Small intestine (tissue), 7 donors: Measurements from ENCODE around the gene IGIP. TPM values are rescaled to one million over a fixed set of nuclear protein-coding genes. Genes with fewer than 3 reads are reported as not detected.
A peak's percentile ranks its signal among the peaks of the same experiment; 100 is the strongest.

Source experiments
- DNase-seq, 2 donors: peaks; one replicate each; pipeline versions ENCODE4 v3.0.0 to v3.0.0-alpha.2; 2013
- FAIRE-seq: peaks from 2 replicates; lab custom pipeline; 2012; peaks lifted over from hg19 to GRCh38; lab: Jason Lieb, UNC
- H3K27ac ChIP-seq, 3 donors: one replicate each; pipeline ENCODE4 v1.5.1; 2013; ENCODE audit warnings: low read length in 2 of 3, mild to moderate bottlenecking in 2 of 3, control low read depth in 1 of 3, inconsistent platforms in 1 of 3, low read depth in 1 of 3, moderate library complexity in 1 of 3
- H3K27me3 ChIP-seq, 3 donors: one replicate each; pipeline ENCODE4 v1.6.1; 2013; ENCODE audit warnings: low read length in 3 of 3, inconsistent platforms in 1 of 3; ENCODE audit not compliant: control insufficient read depth in 3 of 3, insufficient read depth in 3 of 3
- H3K36me3 ChIP-seq, 3 donors: one replicate each; pipeline ENCODE4 v1.6.1; 2013; ENCODE audit warnings: low read length in 3 of 3, inconsistent platforms in 1 of 3, low read depth in 1 of 3, mild to moderate bottlenecking in 1 of 3, moderate library complexity in 1 of 3; ENCODE audit not compliant: control insufficient read depth in 3 of 3, insufficient read depth in 2 of 3
- H3K4me1 ChIP-seq, 3 donors: one replicate each; pipeline ENCODE4 v1.6.1; 2013; ENCODE audit warnings: low read length in 2 of 3, inconsistent platforms in 1 of 3, low read depth in 1 of 3, mild to moderate bottlenecking in 1 of 3, moderate library complexity in 1 of 3; ENCODE audit not compliant: control insufficient read depth in 3 of 3, insufficient read depth in 2 of 3
- H3K4me3 ChIP-seq, 3 donors: one replicate each; pipeline ENCODE4 v1.5.1; 2013; ENCODE audit warnings: low read length in 3 of 3, control low read depth in 1 of 3, inconsistent platforms in 1 of 3, low read depth in 1 of 3, mild to moderate bottlenecking in 1 of 3, moderate library complexity in 1 of 3
- H3K9me3 ChIP-seq, 2 donors: one replicate each; pipeline ENCODE4 v1.6.1; 2013; ENCODE audit warnings: low read depth in 1 of 2, low read length in 1 of 2; ENCODE audit not compliant: control insufficient read depth in 2 of 2, insufficient read depth in 1 of 2
- WGBS, 3 donors: extraction: QIAGEN DNeasy Blood & Tissue Kit; methylation state at CpG; one replicate each; pipeline ENCODE4 v1.1.7; 2013; 5-methylcytosine and 5-hydroxymethylcytosine counted together
- polyA plus RNA-seq, 4 donors: library from polyadenylated mRNA; stranded (reverse) in 3 of 4; unstranded in 1 of 4; fragments of 200-250 nt in 3 of 4; fragments of 120-200 nt in 1 of 4; gene quantifications; one replicate each; pipeline versions ENCODE4 v1.2.1 to v1.2.3, GENCODE V29; 2013
- donor health status: healthy with polysubstance abuse.
- donor health status: control.
- donor health status: control.
- donor health status: Bipolar disorder and iron deficiency.
- donor health status: healthy.

The IGIP gene
- polyA plus RNA-seq, 4 donors, result 4.6 to 10.1 (median 7.9) TPM

- Histone ChIP-seq H3K36me3 (no peaks in the 10 kb centered on the region), H3K27me3 (no peaks in the 10 kb centered on the region), H3K27ac (no peak overlapping the region), H3K4me3 (no peak overlapping the region), H3K9me3 (no peaks in the 10 kb centered on the region), H3K4me1 (peaks cover 0 to 2% (median 2%) of the 10 kb centered on the region in 3 donors)
- 60 to 78% (median 61%) methylated on average over 6 of the region's 6 CpGs for WGBS, 3 donors
- peak in 1 of 2 donors; percentile 85 for DNase-seq
- peak; percentile 59 for FAIRE-seq
Observed at GRCh38 chr5:140126315-140127012, 727 bp downstream of the IGIP start.

GRCh38 chr5:140128376-140128775, 2.6 kb downstream of the IGIP start:
- FAIRE-seq, result no peak
- 77 to 94% (median 93%) methylated on average over 5 of the region's 5 CpGs for WGBS, 3 donors
- no peaks in the 10 kb centered on the region for H3K27me3 ChIP-seq
- DNase-seq, result no peak
- peaks cover 0 to 7% (median 0%) of the 10 kb centered on the region in 3 donors for H3K4me1 ChIP-seq
- no peaks in the 10 kb centered on the region for H3K36me3 ChIP-seq
- H3K4me3 ChIP-seq, result no peak overlapping the region
- H3K27ac ChIP-seq, result no peak overlapping the region
- H3K9me3 ChIP-seq, result no peaks in the 10 kb centered on the region

DNA sequence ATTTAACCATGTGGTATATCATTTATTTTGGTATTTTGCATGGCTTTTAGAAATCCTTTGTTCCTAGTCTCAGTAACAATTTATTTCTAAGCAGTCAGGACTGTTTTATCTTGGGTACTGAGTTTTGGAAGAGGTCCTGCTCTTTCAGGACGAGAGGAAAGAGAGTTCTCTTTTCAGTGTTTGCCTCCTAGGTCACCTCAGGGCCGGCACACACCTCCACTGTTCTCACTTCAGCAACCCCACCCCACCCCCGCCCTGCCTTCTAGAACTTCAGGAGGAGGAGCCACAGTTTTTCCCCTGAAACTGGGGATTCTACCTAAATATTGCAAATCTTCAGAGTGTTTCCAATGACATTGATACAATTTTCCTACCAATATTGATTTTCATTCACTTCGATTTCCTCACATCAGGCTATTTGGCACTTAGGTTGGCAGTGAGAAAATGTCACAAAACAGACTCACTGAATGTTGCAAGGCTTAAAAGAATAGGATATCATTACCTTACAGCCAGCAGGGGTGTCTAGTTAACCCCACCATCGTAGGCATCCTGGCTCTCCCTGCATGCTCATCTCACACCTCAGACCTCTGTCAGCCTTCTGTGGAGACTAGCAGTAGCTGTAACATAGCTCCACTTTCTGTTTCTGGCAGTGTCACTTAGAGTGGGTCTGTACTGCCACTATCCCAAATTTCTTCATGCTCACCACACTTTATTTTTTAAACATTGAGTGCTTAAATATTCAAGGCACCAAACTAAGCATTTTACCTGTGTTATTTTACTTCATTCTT, 5.4 kb downstream of the IGIP start:
- 72 to 77% (median 73%) methylated on average over 5 of the region's 5 CpGs for WGBS, 3 donors
- Histone ChIP-seq H3K36me3 (no peaks in the 10 kb centered on the region), H3K4me1 (peaks cover 0 to 7% (median 0%) of the 10 kb centered on the region in 3 donors), H3K27me3 (no peaks in the 10 kb centered on the region), H3K27ac (no peak overlapping the region), H3K4me3 (no peak overlapping the region), H3K9me3 (no peaks in the 10 kb centered on the region)
- FAIRE-seq (no peak), DNase-seq (no peak)

GRCh38 chr5:140131967-140132409, 6.3 kb downstream of the IGIP start:
- Histone ChIP-seq H3K4me3 (no peak overlapping the region), H3K36me3 (no peaks in the 10 kb centered on the region), H3K27me3 (no peaks in the 10 kb centered on the region), H3K4me1 (peaks cover 0 to 7% (median 0%) of the 10 kb centered on the region in 3 donors), H3K27ac (no peak overlapping the region), H3K9me3 (no peaks in the 10 kb centered on the region)
- 60 to 81% (median 68%) methylated on average over 3 of the region's 3 CpGs for WGBS, 3 donors
- DNase-seq (no peak), FAIRE-seq (no peak)

GRCh38 chr5:140133514-140134167, 7.9 kb downstream of the IGIP start:
- Histone ChIP-seq H3K4me3 (no peak overlapping the region), H3K9me3 (no peaks in the 10 kb centered on the region), H3K36me3 (no peaks in the 10 kb centered on the region), H3K27me3 (no peaks in the 10 kb centered on the region), H3K4me1 (peaks cover 0 to 6% (median 0%) of the 10 kb centered on the region in 3 donors), H3K27ac (no peak overlapping the region)
- FAIRE-seq, result no peak
- 88 to 91% (median 90%) methylated on average over 4 of the region's 4 CpGs for WGBS, 3 donors
- DNase-seq, result no peak

GRCh38 chr5:140134277-140134935, 8.7 kb downstream of the IGIP start:
- Histone ChIP-seq H3K27me3 (no peaks in the 10 kb centered on the region), H3K9me3 (no peaks in the 10 kb centered on the region), H3K27ac (no peak overlapping the region), H3K4me3 (no peak overlapping the region), H3K36me3 (no peaks in the 10 kb centered on the region), H3K4me1 (peaks cover 0 to 7% (median 0%) of the 10 kb centered on the region in 3 donors)
- no peak for DNase-seq
- WGBS, 3 donors, result 93 to 94% (median 94%) methylated on average over 2 of the region's 2 CpGs
- no peak for FAIRE-seq

GRCh38 chr5:140135127-140135526, 9.4 kb downstream of the IGIP start:
- FAIRE-seq (no peak), DNase-seq (no peak)
- Histone ChIP-seq H3K27me3 (no peaks in the 10 kb centered on the region), H3K4me1 (peaks cover 0 to 7% (median 0%) of the 10 kb centered on the region in 3 donors), H3K36me3 (no peaks in the 10 kb centered on the region), H3K27ac (no peak overlapping the region), H3K4me3 (no peak overlapping the region), H3K9me3 (no peaks in the 10 kb centered on the region)

DNA sequence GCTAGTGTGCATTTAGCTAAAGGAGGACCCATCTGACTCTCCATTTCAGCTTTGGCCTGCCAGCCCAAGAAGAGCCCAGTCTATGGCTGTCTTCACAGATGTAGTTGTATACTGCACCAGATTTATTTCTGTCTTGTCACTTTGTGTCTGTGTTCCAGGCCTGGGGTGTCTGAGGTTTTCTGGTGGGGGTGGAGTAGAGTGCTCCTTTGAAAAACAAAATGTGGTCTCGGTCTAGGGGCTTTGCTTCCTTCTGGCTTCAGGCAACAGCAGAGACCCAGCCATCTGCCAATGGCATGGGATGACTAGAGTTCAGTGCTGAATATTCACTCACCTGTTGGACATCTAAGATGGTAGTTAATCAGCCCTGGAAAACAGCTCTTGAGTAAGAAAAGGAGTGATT, 10.9 kb downstream of the IGIP start:
- FAIRE-seq (no peak), DNase-seq (no peak)
- 88 to 96% (median 92%) methylated on average over 1 of the region's 1 CpG for WGBS, 3 donors
- Histone ChIP-seq H3K9me3 (no peaks in the 10 kb centered on the region), H3K27ac (no peak overlapping the region), H3K4me3 (no peak overlapping the region), H3K27me3 (no peaks in the 10 kb centered on the region), H3K4me1 (peaks cover 0 to 18% (median 2%) of the 10 kb centered on the region in 3 donors), H3K36me3 (no peaks in the 10 kb centered on the region)
